Activated CD4-positive, alpha-beta T cell treated with anti-CD3 and anti-CD28 coated beads for 4 hours (primary cell): ENCODE measurements around the gene CTNNA3.
"Not testable (repeated sequence)": the region's sequence is repeated elsewhere in the genome, so short reads cannot be mapped to it uniquely, and the experiment has no call there.

ENCODE experiments used
- DNase-seq, 2 donors: peaks; one replicate each; pipeline ENCODE4 v3.0.0-alpha.2; 2020

The CTNNA3 gene

DNA sequence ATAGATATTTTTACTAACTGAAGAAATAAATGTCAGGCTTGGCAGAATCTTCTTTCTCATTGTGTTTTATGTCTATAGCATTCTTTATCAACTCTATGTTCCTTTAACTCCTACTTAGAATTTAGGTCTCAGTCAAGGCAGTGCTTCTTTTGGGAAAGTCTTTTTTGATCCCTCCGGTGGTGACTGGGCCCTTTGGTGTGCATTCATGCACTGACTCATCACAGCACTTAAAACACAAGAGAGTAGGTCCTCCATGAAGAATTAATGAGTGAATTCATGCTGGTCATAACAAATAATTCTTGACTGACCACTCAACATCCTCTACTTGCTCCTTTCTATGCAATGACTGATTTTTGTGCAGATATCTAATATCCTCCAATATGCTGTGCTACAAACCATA lies 1229.0 kb downstream of the CTNNA3 start:
- DNase-seq = no peak

DNA sequence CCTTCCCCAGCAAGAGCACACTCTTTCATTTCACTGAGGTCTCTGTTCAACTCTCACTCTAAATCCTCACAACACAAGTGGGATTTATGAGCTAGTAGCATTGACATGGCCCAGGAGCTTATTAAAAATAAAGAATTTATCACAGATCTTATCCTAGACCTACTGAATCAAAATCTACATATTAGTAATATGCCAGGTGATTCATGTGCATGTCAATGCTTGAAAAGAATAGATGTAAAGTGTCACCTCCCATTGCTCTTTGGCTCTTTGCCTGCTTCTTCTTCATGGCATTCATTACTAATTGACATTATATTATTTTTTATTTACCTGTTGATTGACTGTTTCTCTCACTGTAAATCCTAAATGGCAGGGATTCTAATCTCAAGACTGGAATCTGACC lies 1229.4 kb downstream of the CTNNA3 start:
- DNase-seq = no peak

DNA sequence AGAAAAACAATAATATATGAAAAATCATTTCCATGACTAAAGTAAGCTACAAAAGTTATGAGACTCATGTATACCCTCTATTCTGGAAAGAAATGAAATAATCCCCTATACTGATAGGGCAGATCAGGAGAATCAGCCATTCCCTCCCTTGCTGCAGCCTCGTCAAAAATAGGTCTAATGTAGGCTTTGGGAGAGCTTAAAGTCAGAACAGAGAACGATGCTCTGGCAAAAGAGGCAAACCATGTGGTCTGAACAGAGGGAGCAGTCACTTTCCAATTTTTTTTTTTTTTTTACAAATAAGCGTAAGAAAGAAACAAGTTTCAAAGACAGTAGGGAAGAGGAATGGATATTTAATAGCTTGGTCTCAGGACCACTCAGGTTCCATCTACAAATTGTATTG lies 1232.4 kb downstream of the CTNNA3 start:
- no peak for DNase-seq

DNA sequence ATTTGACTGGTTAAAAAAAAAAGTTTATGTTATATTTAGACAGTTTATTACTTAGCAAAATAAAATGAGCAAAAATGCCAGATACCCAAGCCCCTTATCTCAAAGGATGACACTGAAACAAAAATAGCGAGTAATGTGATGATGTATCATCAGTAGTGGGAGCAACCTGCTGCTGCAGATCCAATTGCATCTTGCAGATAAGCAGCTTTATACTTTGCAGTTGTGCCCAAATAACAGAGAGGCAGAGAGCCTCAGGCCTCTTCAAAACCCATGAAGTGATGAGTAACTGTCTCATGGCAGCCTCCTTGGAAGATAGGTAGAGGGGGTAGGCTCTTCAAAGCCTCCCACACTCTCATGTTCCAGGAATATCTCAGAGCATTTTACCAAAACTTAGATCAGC lies 1238.4 kb downstream of the CTNNA3 start:
- no peak for DNase-seq

DNA sequence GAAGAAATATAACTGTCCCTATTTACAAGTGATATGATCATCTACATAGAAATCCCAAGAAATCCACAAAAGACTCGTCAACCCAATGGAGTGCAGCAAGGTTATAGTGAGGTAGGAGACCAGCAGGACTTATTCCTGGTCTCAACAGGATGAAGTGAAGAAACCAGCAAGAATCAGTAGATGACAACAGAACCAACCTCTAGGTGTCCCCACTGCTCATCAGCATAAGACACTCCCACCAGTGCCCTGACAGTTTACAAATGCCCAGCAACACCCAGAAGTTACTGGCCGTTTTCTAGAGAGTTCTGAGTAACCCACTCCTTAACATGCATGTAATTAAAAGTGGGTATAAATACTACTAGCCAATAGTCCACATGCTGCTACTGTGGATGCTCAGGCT lies 1240.7 kb downstream of the CTNNA3 start:
- no peak for DNase-seq

DNA sequence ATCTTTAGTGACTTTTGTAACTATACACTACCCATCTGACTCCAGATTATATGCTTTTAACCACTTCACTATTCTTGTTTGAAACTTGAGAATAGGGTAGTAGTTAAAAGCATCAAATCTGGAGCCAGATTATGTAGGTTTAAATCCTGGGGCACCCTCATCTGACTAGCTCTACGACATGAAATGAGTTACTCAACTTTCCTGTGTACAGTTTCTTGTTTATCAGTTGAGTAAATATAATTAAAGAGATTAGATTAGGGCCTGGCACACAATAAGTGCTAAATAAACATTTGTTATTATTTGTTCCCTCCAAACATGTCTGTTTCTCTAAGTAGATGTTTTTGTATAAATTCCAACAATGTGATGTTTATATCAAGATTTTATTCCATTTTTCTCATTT lies 1255.4 kb downstream of the CTNNA3 start:
- no peak for DNase-seq

DNA sequence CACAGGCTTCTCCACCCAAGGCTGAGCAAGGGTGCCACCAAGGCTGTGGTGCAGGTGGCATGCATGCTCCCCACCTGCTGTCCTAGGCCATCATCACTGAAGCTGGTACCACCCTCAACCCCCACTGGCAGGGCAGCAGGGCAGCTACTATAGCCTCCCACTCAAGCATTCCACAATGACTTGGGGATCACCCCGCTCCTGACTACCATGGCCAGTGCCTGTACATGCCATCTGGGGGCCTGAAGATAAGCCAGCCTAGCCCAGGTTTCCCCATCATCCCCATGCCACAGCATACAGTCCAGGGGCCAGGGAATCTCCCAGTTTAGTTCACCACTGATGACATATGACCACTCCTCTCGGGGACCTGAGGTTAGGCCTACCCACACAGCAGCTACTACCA lies 1281.1 kb downstream of the CTNNA3 start:
- no peak for DNase-seq

GRCh38 chr10:66405566-66405965 lies 1290.4 kb downstream of the CTNNA3 start:
- no peak for DNase-seq

GRCh38 chr10:66398669-66399068 lies 1297.3 kb downstream of the CTNNA3 start:
- no peak for DNase-seq

DNA sequence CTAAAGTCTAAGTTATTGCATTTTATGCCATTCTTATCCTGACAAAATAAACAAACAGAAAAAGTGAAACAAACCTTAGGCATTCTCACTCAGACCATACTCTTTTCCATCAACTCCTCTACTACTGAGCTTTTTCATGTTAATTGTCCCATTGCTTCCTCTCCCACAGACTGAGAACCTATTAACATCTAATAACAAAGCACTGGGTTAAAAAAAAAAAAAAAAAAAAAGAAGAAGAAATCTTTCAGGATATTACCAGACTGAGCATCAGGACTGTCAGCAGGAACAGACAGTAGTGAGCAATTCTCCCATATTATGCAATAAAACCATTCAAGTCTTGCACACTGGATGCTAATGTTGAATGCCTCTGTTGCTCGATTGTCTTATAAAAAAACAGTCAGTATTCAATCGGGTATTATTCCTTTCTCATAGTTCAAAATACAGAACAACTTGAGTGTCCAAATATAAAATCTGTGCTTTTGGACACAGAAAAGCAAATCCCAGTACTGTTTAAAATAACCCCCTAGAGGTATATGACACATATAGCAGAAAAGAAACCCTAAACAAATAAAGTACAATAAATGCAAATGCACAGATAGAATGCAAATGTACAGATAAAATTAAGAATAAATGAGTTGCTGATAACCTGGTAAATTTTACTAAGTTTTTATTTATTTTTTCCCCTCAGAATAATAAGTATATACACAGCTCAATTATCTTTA lies 1301.5 kb downstream of the CTNNA3 start:
- DNase-seq = no peak

- no peak for DNase-seq
Measured at GRCh38 chr10:66390926-66391325, 1305.1 kb downstream of the CTNNA3 start.

DNA sequence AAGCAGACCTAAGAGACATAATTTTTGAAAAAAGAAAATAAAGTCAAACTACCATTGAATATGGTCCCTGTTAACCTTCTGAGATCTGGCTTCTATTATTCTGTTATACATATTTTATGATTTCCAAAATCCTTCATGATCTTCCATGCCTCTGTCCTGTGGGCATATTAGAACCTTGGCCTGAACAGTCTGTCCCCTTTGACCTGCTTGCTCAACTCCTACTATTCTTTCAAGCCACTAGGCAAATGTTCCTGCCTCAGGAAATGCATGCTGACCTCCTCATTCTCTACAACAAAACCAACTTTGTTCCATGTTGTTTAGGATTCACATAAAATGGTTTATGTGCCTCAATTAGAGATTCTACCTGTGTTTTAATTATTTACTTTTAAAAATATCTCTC lies 1315.0 kb downstream of the CTNNA3 start:
- DNase-seq = no peak

- DNase-seq = no peak
Measured at GRCh38 chr10:66378117-66378876, 1317.7 kb downstream of the CTNNA3 start.

- DNase-seq = no peak
Measured at GRCh38 chr10:66368146-66368545, 1327.8 kb downstream of the CTNNA3 start.

DNA sequence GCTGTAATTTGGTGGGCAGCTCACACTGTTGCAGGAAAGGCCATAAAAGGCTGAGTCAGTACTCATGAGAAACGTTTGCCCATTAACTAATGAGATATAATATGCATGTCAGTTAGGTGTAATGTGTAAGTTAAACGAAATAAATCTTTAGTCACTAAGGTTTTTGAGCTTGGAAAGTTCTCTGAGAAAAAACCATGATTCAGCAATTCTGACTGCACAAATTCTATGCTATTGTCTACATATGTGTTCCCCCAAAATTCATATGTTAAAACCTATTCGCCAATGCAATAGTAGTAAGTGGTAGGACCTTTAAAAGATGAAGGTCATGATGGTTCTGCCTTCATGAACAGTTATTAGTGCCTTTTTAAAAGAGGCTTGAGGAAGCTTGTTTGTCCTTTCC lies 1329.8 kb downstream of the CTNNA3 start:
- DNase-seq = no peak

DNA sequence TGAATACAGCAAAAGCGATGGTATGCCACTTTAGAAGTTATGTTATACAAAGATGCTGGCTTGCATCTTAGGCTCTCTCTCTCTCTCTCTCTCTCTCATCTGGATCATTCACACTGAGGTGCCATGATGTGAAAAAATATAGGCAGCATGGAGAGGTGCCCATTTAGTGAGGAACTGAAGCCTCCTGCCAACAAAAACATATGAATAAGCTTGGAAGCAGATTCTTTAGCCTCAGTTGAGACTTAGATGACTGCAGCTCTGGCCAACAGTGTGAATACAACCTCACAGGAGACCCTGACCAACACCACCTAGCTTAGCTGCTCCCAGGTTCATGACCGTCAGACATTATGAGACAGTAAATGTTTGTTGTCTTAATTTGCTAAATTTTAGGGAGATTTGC lies 1330.3 kb downstream of the CTNNA3 start:
- no peak for DNase-seq

DNA sequence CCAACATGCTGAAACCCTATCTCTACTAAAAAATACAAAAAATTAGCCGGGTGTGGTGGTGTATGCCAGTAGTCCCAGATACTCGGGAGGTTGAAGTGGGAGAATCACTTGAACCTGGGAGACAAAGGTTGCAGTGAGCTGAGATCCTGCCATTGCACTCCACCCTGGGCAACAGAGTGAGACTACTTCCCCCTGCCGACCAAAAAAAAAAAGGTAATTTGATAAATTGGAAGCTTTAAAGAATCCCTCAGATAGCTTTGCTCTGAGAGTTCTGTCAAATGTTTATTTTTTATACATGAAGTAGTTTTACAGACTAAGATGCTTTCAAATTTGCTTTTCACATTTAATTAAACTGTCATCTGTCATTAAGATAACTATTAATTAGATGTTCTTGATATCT lies 1333.5 kb downstream of the CTNNA3 start:
- no peak for DNase-seq

DNA sequence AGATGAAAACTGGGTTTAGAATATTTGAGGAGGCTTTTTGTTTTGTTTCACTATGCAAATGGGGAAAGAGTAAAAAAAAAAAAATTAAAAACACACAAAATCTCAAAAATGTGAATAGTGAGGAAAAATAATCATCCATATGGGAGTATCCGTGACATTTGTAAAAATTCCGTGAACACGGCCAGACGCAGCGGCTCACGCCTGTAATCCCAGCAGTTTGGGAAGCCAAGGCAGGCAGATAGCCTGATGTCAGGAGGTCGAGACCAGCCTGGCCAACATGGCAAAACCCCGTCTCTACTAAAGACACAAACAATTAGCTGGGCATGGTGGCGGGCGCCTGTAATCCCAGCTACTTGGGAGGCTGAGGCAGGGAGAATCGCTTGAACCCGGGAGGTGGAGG lies 1342.2 kb downstream of the CTNNA3 start:
- not testable (repeated sequence) for DNase-seq

GRCh38 chr10:66353422-66353821 lies 1342.6 kb downstream of the CTNNA3 start:
- no peak for DNase-seq

DNA sequence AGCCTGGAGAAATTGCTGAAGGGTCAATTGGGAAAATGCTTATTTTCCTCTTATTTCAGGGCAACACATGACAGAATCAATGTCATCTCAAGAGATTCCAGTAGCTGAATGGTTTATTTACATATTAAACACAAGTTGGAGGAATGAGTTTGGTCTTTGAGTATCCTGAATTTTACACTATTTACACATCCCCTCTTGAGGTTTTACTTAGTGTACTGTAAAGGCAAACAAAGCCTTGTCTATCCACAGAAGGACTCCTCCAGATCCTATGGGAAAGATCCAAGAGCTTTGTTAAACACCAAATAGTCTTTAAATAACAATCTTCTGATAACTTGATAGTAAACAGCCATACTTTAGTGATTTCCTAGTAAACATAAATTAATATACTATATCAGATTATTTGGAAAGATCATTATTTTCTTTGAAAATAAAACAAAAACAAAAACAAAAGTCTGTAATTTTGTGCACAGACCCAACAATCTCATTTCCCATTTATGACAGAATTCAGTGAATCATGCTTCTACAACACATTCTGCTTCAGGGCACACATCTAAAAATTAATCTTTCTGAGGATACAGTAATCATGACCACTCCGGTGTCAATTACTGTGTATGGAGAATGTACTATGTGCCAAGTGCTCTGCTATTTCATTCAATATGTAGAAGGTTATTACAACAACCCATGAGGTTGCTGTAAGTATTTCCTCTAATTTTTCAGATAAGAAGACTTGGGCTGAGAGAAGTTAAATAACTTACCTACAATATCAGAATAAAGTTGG lies 1345.2 kb downstream of the CTNNA3 start:
- no peak for DNase-seq

DNA sequence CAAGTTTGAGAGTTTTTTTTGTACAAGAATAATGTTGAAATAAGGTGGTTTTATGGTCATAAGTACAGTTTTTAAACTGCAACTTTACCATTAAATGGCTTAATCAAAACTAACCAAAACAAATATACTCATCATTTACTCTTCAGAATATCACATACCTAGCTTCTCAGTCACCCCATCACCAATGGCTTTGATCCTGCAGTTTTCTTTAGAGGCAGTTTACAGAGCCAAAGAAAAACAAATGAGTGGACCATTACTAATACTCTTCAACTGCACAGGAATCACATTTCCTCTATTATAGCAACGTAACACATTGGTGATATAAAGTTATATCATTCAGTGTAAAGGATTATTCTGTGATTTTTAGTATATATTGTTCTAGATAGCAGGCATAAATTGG lies 1346.3 kb downstream of the CTNNA3 start:
- DNase-seq = no peak

DNA sequence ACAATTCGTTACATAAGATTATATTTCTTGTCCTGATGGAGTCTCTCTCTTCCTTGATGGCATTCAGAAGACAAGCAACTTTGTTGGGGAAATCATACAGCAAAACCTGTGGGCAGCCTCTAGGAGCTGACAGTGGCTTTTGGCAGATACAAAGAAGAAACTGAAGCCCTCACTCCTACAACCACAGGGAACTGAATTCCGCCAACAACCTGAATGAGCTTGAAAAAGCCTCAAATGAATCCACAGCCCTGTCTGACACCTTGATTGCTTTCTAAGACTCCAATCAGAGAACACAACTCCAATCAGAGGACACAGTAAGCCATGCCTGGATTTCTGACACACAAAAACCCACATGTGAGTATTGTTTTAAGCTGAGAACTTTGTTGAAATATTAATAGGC lies 1346.9 kb downstream of the CTNNA3 start:
- no peak for DNase-seq

- DNase-seq = no peak
Measured at GRCh38 chr10:66337211-66337610, 1358.8 kb downstream of the CTNNA3 start.

- no peak for DNase-seq
Measured at GRCh38 chr10:66336791-66337190, 1359.2 kb downstream of the CTNNA3 start.
